GM21619 (cell line): ENCODE data around the gene C1QTNF7.
A peak's percentile ranks its signal among the peaks of the same experiment; 100 is the strongest.

Experiments
- ATAC-seq: cut with Tn5 transposase; IDR thresholded peaks from one replicate; pipeline ENCODE4 v1.9.1; 2021; ENCODE audit not compliant: unreplicated experiment

Gene C1QTNF7

DNA sequence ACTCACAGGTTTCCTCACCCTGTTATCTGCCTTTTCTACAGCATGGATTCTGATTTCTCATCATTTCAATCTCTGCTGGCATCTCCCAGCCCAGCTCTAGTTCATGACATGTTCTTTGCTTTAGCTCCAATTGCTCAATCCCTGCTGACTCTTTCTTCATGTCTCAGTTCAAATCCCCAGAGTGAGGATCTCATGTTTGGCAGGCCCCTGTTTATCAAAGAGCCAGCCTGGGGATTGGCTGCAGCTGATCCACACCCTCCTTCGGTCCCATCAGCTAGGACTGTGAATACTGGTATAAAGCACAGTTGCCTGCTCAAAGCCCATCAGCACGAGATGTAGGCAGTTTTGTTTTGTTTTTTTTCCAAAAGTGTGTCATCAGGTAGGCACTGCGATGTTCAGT, 27.5 kb downstream of the C1QTNF7 start:
- ATAC-seq, result no peak

DNA sequence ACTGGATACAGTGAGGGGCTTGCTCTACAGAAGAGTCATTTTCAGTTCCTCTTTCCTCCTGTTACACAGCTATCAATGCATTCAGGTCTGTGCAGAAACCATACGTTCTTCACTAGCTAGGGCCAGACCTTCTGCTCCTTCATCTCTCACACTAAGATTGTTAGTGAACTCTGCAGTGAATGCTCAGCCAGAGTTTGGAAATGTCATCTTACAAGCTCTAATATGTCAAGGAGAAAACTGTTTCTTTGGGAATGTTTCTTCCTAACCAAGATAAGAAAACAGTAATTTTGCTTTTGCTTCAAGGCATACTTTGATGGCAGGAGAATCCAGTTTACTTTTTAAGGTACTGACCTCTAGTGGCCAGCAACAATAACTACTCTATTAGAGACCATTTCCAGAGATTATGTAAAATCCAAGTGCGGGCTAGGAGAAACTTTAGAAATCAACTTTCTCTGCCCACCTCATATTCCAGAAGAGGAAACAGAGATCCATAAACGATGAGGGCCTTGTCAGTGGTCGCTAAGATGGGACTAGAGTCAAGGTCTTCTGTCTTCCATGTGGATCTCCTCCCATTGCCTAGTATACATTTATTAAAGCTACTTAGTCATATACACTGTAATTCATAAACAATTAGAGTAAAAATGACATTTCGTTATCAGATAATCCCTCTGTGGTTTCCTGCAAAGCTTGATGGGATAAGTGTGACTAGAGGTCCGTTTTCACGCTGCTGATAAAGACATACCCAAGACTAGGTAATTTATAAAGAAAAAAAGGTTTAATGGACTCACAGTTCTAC, 29.8 kb downstream of the C1QTNF7 start:
- ATAC-seq, result peak; percentile 95

DNA sequence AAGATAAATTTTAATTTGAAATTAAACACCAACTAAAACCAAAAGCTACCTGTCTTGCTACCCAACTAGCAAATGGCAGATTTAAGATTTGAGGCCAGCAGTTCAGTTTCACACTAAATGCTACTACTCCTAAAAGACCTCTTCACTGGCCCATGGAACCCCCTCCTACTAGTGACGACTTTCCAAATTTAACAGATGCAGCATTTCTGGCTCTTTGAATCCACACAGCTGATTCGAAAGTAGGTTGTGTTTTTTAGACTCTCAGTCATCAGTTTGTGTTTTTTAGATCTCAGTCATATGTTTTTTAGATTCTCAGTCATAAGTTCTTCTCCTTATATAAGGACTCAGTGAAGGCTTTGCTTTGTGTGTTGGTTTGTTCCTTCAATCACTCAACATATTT, 30.8 kb downstream of the C1QTNF7 start:
- no peak for ATAC-seq

DNA sequence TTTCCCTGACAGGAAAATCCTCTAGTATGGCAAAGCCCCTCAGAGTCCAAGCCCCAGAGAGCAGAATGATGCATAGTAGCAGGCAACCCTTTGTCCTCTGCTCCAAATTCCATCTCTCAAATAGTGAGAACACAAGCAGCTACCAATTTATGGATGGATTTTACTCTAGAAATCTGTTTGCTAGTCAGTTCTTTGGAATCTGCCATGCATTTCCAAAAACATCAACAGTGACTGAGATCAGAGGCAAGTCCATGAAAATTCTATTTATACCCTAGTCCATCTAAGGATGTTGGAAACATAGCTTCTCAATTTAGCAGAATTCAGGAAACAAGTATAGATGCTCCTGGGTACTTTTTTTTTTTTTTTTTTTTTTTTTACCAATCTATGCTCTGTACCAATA, 31.9 kb downstream of the C1QTNF7 start:
- ATAC-seq, result no peak

DNA sequence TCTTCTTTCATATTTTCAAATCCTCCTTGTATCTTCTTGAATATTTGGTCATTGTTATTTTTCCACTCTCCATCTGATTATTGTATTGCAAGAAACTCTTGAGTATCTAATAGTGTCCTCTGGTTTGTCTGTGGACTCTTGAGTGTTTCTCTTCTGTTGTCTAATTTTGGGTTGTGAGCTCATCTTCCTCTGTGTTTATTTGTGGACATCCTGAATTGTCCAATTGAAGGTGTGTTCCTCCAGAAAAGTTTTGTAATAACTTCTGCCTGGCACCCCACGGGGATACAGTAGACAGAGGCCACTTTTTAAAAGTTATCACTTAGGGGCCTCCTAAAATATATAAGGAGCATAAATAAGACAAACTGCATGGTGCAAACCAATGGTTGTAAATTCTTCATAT, 38.8 kb downstream of the C1QTNF7 start:
- no peak for ATAC-seq

DNA sequence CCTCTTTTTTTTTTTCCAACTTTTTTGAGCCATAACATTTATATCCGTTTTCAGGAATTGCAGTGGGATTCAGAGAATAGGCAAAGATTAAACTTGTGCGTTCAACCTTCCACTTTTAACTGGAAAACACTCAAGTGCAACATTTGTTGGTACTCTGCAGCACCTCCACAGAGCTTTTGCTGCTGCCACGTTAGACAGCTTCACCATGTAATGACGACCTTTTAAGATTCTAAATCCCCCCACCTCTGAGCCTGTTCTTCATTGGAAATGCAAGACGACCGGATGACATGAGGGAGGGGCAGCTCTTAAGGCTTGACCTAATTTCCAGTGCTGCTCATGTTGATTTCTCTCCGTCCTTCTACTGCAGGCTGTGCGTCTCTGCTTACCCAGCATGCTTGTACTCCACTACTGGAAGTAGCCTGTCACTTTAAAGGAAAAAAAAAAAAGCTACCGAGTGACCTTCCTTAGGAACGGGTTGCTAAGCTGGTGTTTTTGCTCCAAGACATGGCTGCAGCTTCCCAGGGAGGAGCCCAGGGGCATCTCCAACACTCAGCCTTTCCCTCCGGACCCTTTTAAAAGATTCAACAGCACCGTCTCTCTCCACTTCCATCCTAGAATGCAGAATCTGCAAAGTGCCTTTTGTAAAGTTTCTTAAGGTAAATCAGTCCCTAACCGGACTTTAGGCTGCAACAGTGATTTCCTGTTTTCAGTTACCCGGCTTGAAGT, 41.7 kb downstream of the C1QTNF7 start, which contains the start of gene CC2D2A:
Gene CC2D2A, plus strand, starts transcription at position 481 of the 726 bp plus-strand sequence. CDS start 6,051 bp downstream, outside the sequence.
- ATAC-seq, result peak; percentile 47

DNA sequence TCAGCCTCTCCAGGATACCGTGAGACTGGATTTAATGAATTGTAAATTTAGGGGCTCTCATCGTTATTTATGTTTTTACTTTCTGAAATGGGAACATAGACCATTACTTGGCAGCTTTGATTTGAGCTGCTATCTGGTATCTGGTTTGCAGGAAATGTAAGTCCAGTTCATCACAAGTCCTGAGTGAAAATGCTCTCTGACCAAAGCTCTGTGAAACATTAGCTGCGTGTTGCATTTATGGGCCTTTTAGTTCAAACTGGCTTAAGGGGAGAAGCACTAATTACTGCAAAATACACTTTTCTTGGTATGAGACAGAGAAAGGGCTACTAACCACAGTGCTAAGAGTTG, 42.3 kb downstream of the C1QTNF7 start:
- ATAC-seq, result peak; percentile 25

DNA sequence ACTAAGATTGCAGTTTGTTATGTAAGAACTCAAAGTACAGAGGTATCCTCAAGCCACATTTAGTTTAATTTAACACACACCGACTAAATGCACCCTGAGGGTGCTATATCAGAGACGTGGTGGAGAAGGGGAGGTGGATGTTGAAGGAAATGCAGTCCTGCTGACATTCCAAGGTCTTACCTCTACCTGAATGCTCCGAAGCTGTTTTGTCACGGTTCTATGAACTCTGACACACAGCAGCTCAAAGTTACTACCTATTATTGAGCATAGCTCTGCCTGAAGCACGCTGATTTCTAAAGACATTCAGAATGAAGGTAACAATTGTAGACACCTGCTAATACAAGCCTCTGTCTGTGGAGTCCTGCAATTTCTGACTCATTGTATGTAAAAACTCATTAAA, 48.6 kb downstream of the C1QTNF7 start:
- no peak for ATAC-seq

DNA sequence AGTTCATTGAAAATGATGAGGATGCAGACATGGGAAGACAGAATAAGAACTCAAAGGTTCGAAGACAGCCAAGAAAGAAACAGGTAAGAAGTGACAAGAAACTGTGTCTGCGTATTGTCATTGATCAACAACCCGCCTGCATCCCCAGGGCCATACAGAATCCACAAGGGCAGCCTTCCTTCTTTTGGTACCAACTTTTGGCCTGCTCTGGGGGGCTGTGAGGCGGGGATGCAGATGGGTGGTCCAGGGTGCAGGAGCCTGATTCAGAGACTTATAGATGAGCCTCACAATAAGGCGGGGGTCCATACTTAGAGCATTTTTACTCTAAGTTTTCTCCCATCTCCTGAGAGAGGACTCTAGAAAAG, 50.9 kb downstream of the C1QTNF7 start:
- ATAC-seq, result no peak

DNA sequence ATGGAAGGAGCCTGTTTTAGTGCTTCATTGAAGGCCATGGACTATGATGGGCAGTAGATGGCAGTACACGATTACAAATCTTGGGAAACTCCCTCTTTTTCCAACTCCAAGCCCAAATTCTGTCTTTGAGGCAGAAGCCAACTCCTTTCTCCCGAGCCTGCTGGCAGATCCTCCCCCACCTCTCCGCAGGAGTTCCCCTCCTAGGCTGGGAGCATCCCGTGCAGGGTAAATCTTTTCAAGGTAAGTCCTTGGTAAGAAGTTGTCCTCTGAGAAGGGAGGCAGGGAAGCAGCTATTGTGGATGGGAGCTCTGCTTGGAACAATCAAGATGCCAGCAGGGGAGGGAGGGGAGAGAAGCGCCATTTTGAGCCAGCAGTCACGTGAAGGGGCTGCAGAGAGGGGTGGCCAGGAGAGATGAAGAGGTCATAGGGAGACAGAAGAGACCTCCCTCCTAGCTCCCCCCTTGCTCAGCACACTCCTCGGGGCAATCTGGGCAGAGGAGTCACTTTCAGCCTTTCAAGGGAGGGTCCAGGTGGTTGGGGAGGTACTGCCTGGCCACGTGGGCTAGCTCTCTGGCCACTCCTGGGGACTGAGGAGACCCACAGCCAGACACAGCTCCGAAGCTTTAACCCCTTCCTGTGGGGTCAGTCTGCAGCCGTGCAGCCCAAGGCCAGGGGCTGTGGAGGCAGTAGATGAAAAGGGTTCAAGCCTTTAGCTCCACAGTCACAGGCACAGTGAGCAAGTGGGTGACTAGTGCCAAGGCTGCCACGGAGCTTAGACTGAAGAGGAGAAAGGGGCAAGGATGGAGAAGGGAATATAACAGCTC, 51.5 kb downstream of the C1QTNF7 start:
- ATAC-seq, result peak; percentile 54

DNA sequence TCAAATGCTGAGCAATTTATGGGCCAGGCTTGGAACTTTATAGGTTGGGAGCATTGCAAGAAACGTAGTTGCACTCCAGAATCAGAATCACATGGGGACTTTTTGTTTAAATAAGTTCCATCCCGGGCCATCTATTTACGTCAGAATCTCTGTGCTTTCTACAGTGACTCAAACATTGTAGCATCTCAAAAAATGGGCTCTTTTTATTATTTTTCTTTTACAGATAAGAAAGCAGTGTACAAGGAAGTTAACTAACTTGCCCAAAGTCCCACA, 52.0 kb downstream of the C1QTNF7 start:
- ATAC-seq, result no peak

DNA sequence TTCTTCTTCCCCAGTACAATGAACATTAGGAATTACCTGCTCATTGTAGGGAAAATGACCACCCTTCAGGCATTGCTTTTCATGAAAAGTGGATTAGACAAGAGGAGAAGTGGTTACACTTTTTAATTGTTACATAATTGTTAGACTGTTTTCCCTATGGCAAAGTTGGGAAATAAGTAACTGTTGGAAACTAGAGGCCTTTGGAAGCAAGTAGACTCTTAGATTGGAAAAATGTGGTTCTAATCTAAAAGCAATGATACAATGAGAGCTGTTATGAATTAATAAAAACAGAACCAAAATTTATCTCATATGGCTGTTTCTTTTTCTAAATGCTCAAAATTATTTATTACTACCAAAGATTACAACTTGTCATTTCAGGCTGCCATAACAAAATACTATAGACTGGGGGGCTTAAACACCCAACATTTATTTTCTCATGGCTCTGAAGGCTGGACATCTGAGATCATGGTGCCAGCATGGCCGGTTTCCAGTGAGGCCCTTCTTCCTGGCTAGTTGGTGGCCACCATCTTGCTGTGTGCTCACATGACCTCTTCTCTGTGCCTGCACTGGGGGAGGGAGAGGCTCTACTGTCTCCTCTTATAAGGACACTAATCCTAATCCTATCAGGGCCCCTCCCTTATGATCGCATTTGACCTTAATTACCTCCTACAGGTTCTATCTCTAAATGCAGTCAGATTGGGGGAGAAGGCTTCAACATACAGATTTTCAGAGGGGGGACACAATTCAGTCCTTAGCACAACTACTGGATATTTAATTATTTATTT, 54.3 kb downstream of the C1QTNF7 start:
- no peak for ATAC-seq

DNA sequence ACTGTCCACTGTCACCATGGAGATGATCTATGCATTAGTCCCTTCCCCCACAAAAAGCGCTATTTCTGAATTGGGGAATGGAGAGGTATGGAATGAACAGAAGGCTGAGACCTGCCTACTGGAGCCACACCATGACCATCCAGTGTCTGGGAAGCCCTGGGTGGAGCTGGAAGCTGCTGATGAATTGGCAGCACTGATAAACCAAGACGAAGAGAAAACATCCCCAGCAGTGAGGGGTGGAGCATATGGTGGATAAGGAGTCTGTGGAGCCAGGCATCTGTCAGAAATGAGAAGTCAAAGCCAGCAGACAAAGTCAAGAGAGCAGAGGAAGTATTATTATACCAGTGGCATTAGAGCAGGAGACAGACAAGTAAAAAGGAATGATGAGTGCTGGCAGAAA, 55.0 kb downstream of the C1QTNF7 start:
- ATAC-seq, result no peak

DNA sequence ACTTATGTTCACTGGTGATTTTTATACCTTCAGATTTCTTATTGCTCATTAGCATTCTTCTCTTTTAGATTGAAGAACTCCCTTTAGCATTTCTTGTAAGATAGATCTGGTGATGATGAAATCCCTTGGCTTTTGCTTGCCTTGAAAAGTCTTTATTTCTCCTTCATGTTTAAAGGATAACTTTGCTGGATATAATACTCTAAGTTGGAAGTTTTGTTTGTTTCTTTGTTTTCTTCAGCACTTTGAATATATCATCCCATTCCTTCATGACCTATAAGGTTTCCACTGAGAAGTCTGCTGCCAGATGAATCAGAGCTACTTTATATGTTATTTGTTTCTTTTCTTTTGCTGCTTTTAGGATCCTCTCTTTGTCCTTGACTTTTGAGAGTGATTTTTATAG, 60.3 kb downstream of the C1QTNF7 start:
- ATAC-seq, result no peak

DNA sequence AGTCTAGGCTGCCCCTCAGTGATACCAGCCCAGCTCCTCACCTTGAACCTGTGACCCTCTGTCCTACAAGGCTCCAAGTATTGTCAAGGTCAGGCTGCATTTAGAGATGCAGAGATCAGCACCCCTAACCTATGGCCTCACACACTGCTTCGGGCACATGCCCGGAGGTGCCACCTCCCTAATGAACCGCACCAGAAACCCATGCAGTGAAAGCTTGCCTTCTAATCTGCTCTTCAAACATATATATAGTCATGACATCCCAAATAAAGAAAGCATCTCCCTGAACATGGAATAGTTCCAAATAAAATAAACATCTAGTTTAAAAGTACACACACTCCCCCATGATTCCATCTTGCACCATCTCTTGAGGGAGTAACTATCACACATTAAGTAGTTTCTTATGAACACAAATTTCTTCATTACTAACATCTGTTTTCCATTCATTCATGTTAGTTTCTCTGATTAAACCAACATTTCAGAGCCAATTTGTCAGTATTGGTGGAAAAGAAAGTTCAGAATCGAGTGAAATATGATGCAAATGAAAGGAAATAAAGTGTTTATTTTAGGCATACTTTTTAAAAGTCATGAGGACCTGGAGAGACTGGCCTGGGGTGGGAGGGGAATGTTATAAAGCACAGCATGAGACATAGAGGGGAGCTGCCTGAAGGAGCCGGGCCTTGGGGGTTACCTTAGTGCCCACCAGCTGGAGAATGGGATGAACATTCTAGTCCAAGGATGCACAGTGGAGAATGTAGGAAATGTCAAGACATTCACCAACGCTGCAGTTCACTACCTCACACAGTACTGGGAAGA, 61.0 kb downstream of the C1QTNF7 start:
- ATAC-seq, result no peak

DNA sequence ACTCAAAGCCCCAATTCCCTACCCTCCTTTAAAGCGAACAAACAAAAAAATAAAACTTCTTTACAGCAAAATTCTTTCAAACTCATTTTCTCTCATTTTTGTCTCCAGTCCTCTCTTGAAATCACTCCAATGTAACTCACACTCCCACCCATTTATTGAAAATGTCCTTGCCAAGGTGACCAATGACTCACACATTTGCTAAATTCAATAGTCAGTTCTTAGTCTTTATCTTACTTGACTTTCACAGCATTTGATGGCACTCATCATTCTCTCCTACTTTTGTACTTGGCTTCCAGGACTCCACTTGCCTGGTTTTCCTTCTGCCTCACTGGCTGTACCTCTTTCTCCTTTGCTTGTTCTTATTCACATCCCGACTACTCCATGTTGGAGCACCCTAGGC, 61.7 kb downstream of the C1QTNF7 start:
- no peak for ATAC-seq

DNA sequence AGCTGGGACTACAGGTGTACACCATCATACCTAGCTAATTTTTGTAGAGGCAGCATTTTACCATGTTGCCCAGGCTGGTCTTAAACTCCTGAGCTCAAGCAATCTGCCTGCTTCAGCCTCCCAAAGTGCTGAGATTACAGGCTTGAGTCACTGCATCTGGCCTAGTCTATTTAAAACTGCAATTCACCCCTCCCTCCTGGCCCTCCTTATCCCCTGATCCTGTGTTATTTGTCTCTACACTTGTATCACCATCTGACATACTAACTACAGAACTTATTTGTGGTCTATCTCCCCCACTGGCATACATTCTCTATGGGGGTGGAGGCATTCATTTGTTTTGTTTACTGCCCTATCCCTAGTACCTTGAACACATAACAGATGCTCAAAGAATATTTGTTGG, 65.6 kb downstream of the C1QTNF7 start:
- no peak for ATAC-seq

DNA sequence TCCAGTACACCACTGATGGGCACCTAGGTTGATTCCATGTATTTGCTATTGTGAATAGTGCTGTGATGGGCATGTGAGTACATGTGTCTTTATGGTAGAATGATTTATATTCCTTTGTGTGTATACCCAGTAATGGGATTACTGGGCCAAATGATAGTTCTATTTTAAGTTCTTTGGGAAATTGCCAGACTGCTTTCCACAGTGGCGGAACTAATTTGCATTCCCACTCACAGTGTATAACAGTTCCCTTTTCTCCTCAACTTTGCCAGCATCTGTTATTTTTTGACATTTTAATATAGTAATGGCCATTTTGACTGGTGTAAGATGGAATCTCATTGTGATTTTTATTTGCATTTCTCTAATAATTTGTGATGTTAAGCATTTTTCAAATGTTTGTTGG, 67.8 kb downstream of the C1QTNF7 start:
- ATAC-seq, result no peak
